ENCODE measurements around the gene SH3RF3. TPM values are rescaled to one million over a fixed set of nuclear protein-coding genes. Genes with fewer than 3 reads are reported as not detected.

SH3RF3 gene
- total RNA-seq, 1 donor from 2014 or later = 59.5 TPM

DNA sequence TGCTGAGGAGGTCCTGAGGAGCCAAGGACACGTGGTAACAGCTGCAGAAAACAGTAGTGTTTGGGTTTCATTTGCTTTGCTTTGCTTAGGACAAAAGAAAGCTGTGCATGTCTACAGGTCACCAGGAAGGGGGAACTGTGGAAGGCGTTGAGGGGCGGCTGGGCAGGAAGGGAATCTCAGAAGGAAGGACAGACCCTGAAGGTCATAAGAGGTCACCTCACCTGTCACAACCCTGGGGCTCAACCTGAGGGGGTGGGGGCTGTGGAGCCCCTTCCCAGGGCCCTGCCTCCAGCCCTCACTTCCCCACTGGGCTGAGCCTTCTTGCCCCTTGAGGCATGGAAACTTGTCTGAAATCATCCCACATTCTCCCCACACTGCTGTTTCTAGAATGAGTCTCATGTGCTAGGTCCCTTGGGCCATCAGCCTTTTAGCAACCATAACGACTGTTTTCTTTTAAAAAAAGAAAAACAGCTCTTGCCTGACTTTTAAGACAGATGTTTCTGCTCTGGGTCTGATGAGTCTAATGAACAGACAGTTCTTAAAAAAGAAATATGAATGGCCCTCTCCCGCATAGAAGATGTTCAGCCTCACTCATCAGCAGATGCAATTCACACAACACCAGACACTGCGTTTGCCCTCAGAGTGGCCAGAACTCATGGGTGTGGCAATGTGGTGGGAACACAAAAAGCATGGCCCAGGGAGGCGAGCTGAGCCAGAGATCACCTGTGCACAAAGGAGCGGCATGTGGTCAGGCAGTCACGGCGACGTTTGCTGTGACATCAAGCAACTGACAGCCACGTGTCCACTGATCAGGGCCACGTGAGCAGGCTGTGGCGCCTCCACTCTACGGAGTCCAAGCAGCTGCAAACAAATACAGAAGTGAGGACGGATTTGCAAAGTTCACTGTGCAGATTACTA, 400.8 kb downstream of the SH3RF3 start:
- no peak overlapping the region for H3K4me3 Mint-ChIP-seq (ENCODE audit: unreplicated experiment)
- H3K9me3 Mint-ChIP-seq (ENCODE audit: low read depth) = no peaks in the 10 kb centered on the region
- no peaks in the 10 kb centered on the region for H3K36me3 Mint-ChIP-seq (ENCODE audit: low read depth)
- DNase-seq (ENCODE audit: low spot score) = no peak
- peaks cover 22% of the 10 kb centered on the region for H3K4me1 Mint-ChIP-seq (ENCODE audit: low read depth)
- TF ChIP-seq, protein P1, sequence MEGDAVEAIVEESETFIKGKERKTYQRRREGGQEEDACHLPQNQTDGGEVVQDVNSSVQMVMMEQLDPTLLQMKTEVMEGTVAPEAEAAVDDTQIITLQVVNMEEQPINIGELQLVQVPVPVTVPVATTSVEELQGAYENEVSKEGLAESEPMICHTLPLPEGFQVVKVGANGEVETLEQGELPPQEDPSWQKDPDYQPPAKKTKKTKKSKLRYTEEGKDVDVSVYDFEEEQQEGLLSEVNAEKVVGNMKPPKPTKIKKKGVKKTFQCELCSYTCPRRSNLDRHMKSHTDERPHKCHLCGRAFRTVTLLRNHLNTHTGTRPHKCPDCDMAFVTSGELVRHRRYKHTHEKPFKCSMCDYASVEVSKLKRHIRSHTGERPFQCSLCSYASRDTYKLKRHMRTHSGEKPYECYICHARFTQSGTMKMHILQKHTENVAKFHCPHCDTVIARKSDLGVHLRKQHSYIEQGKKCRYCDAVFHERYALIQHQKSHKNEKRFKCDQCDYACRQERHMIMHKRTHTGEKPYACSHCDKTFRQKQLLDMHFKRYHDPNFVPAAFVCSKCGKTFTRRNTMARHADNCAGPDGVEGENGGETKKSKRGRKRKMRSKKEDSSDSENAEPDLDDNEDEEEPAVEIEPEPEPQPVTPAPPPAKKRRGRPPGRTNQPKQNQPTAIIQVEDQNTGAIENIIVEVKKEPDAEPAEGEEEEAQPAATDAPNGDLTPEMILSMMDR (IDR thresholded peaks at IDR 0.05) = no peak
- H3K27ac Mint-ChIP-seq (ENCODE audit: unreplicated experiment) = peak overlapping the region; percentile 66
- H3K27me3 Mint-ChIP-seq (ENCODE audit: low read depth) = no peaks in the 10 kb centered on the region

DNA sequence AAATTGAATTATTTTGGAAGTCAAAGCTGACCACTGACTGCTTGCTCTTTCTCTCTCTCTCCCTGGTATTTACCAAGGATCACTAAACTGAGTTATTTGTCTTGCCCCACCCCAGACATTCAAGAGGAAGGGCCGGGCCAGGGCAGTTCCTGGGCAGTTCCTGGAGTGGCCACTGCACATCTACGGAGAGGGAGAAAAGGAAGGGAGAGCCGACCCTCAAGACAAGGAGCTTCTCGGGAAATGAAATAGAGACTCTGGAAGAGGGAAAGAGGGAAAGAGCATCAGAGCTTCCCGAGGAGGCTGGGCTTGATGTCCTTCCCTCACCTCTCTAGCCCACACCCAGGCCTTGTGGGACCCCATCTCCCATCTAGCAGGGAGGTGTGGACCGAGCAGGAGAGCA, 401.7 kb downstream of the SH3RF3 start:
- Mint-ChIP-seq H3K4me3 (ENCODE audit: unreplicated experiment) (no peak overlapping the region), H3K4me1 (ENCODE audit: low read depth) (peaks cover 31% of the 10 kb centered on the region), H3K27ac (ENCODE audit: unreplicated experiment) (no peak overlapping the region), H3K36me3 (ENCODE audit: low read depth) (no peaks in the 10 kb centered on the region), H3K27me3 (ENCODE audit: low read depth) (no peaks in the 10 kb centered on the region), H3K9me3 (ENCODE audit: low read depth) (no peaks in the 10 kb centered on the region)
- DNase-seq (ENCODE audit: low spot score) = no peak
- TF ChIP-seq, protein P1 (IDR thresholded peaks at IDR 0.05) = no peak

DNA sequence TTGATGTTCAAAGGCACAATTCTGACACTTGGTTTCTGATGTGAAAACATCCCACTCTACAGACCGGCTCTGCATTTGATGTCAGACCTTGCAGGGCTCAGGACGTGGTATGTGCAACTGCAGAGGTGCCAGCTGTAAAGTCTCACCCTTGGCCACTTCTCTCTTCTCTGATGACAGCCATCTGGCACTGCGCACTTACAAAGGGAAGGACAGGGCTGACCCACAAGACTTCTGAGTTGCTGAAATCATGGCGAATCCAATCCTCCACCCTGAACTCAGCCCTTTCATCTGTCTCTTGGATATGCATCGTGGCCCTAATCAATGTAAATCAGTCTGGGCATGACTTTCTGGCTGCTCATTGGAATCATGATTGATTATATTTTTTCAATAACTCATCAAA, 402.2 kb downstream of the SH3RF3 start:
- Mint-ChIP-seq H3K27me3 (ENCODE audit: low read depth) (no peaks in the 10 kb centered on the region), H3K36me3 (ENCODE audit: low read depth) (no peaks in the 10 kb centered on the region), H3K4me1 (ENCODE audit: low read depth) (peaks cover 31% of the 10 kb centered on the region), H3K4me3 (ENCODE audit: unreplicated experiment) (no peak overlapping the region), H3K27ac (ENCODE audit: unreplicated experiment) (no peak overlapping the region), H3K9me3 (ENCODE audit: low read depth) (no peaks in the 10 kb centered on the region)
- no peak for DNase-seq (ENCODE audit: low spot score)
- TF ChIP-seq, protein P1 (IDR thresholded peaks at IDR 0.05) = no peak

DNA sequence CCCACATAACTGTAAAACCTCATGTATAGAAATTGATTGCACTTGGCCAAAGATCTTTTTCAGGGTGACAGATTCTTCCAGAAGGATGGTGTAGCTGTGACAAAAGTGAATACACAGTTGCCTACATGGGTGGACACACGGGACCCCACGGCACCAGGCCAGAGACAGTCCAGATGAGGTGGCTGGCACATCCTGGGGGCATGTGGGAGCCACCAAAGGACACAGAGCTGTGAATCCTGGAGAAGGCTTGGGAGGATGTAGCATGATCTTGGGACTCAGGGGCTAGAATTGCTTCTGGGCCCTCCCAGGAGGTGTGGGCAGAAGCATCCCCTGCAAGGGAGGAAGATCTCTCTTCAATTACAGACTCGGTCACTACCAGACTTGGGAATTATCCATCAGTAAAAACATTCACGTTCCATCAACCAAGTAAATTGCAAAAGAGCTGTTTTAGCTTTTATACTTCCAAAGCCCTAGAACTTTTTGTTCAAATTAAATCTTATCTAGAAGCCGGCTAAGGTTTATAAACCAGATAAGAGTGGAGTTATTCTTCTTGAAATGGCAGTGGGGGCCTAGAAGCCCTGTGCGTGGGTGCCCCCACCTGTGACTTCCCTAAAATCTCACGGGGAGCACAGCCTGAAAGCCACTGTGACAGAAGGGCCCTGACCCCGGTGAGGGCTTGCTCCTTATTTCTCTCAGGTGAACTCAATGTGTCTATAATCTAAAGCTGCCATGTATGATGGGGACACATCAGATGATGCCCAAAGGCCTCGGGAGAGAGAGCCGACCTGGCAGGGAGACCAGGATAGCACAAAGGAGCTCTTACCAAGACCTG, 403.1 kb downstream of the SH3RF3 start:
- H3K27ac Mint-ChIP-seq (ENCODE audit: unreplicated experiment) = no peak overlapping the region
- peaks cover 3% of the 10 kb centered on the region for H3K9me3 Mint-ChIP-seq (ENCODE audit: low read depth)
- H3K4me1 Mint-ChIP-seq (ENCODE audit: low read depth) = peaks cover 37% of the 10 kb centered on the region
- no peak overlapping the region for H3K4me3 Mint-ChIP-seq (ENCODE audit: unreplicated experiment)
- DNase-seq (ENCODE audit: low spot score) = no peak
- H3K27me3 Mint-ChIP-seq (ENCODE audit: low read depth) = no peaks in the 10 kb centered on the region
- TF ChIP-seq, protein P1 (IDR thresholded peaks at IDR 0.05) = no peak
- H3K36me3 Mint-ChIP-seq (ENCODE audit: low read depth) = no peaks in the 10 kb centered on the region

DNA sequence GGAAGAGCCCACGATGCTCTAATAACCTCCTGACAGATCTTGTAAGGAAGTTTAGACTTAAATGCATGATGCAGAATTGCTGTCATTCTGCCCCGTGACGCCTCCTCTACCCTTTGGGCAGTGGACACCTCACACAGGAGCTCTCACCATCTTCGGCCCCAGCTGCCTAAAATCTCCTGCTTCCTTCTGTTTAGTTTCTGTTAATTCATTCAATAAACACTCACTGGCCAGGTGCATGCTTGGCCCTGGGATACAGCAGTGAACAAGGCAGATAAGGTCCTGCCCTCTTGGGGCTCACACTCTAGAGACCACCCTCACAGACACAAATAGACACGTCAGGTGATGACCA, 403.7 kb downstream of the SH3RF3 start:
- H3K27ac Mint-ChIP-seq (ENCODE audit: unreplicated experiment) = no peak overlapping the region
- DNase-seq (ENCODE audit: low spot score) = no peak
- TF ChIP-seq, protein P1 (IDR thresholded peaks at IDR 0.05) = no peak
- H3K4me1 Mint-ChIP-seq (ENCODE audit: low read depth) = peaks cover 37% of the 10 kb centered on the region
- no peaks in the 10 kb centered on the region for H3K27me3 Mint-ChIP-seq (ENCODE audit: low read depth)
- H3K36me3 Mint-ChIP-seq (ENCODE audit: low read depth) = no peaks in the 10 kb centered on the region
- peaks cover 3% of the 10 kb centered on the region for H3K9me3 Mint-ChIP-seq (ENCODE audit: low read depth)
- no peak overlapping the region for H3K4me3 Mint-ChIP-seq (ENCODE audit: unreplicated experiment)

Data from chondrocyte (in vitro differentiated cells).